NOMO-1 treated with dmso at 0.1 percent for 144 hours (cell line): ENCODE measurements around the gene ACER1.
"Not testable (repeated sequence)": the region's sequence is repeated elsewhere in the genome, so short reads cannot be mapped to it uniquely, and the experiment has no call there.

Source experiments
- DNase-seq: peaks from one replicate; lab custom pipeline; 2025; ENCODE audit not compliant: unreplicated experiment; lab: John Stamatoyannopoulos, UW

Gene ACER1

DNA sequence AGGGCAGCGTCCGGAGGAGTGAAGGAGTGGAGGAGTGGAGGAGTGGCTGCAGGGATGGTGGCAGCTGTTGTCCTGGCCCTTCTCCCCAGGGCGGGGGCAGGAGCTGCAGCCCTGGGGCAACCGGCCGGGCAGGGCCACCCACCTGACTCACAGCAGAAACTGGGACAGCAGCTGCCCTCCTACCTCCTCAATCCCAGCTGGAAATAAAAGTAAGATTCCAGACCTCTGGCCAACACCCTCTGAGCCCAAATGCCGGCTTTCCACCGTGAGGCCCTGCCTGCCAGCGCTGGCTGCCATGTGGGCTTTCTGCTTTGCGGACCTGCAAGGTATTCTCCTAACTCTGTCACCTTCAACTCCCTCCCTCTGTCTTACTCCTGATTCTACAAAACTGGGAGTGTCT lies 24.6 kb upstream of the ACER1 start:
- no peak for DNase-seq

DNA sequence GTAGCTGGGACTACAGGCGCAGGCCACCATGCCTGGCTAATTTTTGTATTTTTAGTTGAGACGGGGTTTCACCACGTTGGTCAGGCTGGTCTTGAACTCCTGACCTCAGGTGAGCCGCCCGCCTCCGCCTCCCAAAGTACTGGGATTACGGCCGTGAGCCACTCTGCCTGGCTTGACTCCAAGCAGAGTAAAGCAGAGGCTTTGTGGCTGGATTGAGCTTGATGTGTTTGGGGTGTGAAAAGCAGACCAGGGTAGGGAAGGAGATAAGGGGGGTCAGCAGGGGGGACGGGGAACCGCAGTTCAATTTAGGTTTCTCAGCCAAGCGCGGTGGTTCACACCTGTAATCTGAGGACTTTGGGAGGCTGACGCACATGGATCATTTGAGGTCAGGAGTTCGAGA lies 23.8 kb upstream of the ACER1 start:
- DNase-seq = no peak

DNA sequence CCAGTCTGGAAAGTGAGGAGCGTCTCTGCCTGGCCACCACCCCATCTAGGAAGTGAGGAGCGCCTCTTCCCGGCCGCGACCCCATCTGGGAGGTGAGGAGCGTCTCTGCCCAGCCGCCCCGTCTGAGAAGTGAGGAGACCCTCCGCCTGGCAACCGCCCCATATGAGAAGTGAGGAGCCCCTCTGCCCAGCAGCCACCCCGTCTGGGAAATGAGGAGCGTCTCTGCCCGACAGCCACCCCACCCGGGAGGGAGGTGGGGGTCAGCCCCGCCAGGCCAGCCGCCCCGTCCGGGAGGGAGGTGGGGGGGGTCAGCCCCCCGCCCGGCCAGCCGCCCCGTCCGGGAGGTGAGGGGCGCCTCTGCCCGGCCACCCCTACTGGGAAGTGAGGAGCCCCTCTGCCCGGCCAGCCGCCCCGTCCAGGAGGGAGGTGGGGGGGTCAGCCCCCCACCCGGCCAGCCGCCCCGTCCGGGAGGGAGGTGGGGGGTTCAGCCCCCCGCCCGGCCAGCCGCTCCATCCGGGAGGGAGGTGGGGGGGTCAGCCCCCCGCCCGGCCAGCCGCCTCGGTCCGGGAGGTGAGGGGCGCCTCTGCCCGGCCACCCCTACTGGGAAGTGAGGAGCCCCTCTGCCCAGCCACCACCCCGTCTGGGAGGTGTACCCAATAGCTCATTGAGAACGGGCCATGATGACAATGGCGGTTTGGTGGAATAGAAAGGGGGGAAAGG lies 22.1 kb upstream of the ACER1 start:
- DNase-seq = not testable (repeated sequence)

DNA sequence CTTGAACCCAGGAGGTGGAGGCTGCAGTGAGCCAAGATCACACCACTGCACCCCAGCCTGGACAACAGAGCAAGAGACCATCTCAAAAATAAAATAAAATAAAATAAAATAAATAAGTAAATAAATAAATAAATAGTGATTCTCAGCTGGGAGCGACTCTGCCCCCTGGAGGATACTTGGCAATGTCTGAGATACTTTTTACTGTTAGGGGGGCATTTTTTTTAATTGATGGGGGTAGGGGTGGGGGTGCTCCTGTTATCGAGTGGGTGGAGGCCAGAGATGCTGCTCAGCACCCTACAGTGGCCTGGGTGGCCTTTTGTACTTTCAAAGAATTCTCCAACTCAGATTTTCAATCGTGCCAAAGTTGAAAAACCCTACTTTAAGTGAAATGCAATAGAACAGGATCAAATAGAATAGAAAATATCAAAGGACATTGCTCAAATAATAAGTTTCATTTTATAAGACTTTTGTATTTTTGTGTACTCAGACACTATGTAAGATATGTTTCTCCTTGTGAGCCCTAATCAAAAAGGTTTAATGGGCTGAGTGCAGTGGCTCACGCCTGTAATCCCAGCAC lies 20.8 kb upstream of the ACER1 start:
- no peak for DNase-seq

DNA sequence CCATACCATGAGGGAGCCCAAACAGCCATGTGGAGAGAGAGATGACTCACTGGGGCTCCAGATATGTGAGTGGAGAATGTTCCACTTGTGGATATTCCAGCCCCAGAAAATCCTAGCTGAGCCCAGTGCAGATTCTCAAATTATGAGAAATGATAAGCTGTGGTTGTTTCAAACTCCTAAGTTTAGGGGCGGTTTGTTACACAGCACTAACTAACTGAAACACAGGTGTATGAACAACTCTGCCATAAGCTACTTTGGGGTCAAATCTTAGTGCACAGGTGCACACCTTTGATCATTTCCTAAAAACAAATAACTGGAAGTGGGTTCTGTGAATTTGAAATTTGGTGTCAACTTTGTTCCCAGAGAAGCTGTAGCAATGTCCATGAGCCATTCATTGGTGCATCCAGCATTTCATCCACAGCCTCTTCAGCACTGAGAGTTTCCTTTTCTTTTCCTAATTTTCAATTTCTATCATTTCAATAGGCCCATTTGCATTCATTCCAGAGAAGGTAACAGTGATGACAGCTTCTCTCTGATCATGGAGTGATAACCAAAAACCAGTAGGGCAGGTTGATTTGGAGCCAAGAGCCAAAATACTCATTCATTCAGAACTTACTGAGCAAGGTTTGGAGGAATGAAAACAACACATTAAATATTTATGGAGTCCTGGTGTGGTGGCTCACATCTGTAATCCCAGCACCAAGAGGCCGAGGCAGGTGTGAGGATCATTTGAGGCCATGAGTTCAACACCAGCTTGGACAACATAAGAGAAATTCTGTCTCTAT lies 19.2 kb upstream of the ACER1 start:
- DNase-seq = no peak

DNA sequence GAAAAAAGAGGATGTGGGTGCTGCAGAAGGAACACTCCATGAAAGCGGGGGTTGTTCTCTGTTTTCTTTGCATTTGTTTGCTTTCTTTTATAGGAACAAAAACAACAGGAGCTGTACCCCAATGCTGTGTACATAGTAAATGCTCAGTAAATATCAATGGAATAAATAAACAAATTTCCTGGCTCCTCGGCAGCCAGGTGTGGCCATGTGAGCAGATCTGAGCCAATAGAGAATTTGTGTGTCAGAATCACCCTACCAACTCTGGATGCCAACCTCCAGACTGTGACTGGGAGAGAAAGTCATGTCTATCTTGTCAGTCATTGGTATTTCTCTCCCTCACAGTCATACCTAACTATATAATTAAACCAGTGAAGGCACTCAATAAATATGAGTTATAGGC lies 17.3 kb upstream of the ACER1 start:
- no peak for DNase-seq

DNA sequence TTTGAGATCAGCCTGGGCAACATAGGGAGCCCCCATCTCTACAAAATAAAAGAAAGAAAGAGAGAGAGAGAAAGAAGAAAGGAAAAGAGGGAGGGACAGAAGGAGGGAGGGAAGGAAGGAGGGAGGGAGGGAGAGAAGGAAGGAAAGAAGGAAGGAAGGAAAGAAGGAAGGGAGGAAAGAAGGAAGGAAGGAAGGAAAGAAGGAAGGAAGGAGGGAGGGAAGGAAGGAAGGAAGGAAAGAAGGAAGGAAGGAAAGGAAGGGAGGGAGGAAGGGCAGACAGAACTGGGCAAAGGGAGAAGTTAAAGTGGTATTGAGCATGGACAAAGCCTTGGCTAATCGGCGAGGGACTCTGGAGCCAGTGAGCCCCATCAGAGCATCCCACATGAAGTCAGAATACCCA lies 15.9 kb upstream of the ACER1 start:
- not testable (repeated sequence) for DNase-seq

DNA sequence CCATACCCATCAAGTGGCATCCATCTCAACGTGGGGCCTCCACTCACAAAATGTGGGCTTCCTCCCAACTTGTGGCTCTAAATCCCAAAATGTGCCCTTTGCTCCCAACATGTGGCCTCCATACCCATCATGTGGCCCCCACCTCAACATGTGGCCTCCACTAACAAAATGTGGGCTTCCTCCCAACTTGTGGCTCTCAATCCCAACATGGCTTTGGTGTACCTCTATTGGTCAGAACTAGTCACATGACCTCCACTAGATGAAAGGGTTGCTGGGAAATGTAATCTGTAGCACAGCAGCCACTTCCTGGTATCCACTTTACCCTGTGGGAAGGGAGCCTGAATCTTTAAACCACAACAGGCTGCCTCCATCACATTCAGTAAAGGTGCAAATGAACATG lies 10.1 kb upstream of the ACER1 start:
- no peak for DNase-seq

DNA sequence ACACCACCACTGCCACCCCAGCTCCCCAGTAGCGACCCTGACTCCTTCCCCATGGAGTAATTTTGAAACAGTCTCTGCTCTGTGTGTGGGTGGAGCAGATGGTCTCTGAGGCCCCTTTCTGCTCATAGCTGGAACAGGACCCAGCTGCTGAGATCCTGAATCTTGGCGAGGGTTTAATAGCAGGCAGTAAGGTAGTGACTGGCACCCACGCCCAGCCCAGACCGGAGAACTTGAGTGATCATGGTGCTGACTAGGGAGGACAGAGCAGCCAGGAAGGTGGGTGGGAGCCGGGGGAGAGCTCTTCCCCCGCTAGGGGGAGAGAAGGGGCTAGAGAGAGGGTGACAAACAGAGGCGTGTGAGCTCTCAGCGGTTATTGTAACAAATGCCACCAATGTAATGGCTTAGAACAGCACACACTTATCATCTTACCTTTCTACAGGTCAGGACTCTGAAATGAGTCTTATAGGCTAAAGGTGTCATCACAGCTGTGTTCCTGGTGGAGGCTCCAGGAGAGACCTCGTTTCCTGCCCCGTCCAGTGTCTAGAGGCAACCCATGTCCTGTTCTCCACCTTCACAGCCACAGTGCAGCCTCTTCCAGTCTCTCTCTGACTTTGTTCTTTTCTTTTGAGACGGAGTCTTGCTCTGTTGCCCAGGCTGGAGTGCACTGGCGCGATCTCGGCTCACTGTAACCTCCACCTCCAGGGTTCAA lies 7.2 kb upstream of the ACER1 start:
- no peak for DNase-seq

DNA sequence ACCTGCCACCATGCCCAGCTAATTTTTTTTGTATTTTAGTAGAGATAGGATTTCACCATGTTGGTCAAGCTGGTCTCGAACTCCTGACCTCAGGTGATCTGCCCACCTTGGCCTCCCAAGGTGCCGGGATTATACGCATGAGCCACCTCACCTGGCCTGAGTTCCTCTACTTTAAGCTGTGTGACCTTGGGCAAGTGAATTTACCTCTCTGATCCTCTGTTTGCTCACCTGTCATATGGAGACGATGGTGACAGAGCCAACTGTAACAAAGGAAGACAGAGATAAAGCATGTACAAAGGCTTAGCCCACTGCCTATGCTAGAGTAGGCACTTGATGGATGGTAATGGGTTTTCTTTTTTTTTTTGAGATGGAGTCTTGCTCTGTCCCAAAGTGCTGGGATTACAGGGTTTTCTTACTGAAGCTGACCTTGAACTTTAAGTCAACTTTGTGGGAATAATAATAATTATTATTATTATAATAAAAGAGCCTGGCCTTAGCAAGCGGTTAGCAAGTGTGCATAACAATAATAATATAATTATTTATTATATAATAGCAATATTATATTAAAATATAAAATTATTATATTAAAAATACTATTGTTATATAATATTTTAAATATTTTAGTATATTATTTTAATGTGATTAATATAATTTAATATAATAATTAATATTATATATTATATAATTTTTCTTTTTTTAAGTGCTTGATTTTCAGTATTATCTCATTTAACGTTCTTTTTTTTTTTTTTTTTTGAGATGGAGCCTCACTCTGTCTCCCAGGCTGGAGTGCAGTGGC lies 1.3 kb upstream of the ACER1 start:
- DNase-seq = no peak

DNA sequence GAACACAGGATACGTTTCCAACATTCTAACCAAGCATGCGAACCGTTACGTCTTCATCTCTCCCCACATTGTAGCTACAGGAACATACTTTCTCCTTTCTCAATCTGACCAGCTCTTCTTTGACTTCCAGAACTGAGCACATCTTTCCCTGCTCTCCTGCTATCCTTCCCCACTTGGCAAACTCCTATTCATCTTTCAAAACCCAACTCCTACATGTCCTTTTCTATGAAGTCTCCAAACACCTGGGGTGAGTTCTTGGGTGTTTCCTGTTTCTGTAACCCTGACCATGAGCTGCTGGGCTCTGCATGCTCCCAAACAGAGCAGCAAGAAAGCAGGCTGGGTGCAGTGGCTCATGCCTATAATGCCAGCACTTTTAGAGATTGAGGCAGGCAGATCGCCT lies 6.6 kb downstream of the ACER1 start:
- DNase-seq = no peak

DNA sequence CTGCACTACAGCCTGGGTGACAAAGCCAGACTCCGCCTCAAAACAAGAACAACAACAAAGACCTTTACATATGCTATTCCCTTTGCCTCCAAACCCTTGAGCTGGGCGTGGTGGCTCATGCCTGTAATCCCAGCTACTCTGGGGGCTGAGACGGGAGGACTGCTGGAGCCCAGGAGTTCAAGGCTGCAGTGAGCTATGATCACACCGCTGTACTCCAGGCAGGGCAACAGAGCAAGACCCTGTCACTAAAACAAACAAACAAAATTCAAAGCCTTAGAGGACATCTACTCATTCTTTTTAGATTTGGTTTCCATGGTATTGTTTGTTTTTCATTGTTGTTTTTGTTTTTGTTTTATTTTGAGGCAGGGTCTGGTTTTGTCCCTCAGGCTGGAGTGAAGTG lies 7.8 kb downstream of the ACER1 start:
- DNase-seq = no peak

DNA sequence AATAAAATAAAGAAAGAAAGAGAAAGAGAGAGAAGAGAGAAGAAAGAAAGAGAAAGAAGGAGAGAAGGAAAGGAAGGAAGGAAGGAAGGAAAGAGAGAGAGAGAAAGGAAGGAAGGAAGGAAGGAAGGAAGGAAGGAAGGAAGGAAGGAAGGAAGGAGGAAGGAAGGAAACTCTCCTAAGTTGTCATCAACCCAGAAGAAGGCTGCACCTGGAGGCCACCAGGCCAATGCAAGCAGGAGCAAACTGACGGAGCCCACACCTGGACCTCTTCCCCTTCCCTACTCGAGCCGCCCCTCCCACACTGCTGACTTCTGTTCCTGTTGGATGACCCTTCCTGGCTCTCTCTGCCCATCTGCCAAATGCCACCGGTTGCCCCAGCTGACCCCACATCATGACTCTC lies 8.7 kb downstream of the ACER1 start:
- DNase-seq = no peak

DNA sequence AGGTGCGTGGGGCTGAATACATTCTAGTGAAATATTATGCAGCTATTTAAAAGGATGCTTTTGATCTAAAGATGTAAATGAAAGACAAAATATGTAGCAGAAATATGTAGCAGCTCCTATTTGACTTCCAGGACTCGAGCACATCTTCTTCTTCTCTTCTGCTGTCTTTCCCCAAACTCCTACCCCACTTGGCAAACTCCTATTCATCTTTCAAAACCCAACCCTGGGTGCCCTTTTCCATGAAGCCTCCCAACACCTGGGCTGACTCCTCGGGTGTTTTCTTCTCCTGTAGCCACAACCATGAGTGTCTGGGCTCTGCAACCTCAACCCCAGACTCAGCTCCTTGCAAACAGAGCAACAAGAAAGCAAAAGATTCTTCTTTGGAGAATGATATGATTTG lies 11.1 kb downstream of the ACER1 start:
- DNase-seq = no peak

DNA sequence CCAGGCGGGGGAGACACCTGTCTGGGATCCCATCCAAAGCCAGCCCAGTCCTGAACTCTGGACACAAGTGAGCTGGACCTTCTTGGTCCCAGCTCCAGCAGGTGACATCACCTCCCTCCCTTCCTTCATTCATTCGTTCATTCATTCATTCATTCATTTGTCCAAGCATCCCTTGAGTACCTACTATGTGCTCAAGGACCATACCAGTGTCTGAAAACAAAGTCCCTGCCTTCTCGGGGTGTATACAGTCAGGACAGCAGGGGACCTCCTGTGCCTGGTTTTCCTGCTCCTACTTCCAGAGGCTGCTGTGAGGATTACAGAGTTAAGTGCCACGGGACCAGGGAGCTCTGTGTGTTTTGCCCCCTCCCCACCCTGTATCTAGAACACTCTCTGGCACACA lies 14.0 kb downstream of the ACER1 start:
- DNase-seq = no peak

DNA sequence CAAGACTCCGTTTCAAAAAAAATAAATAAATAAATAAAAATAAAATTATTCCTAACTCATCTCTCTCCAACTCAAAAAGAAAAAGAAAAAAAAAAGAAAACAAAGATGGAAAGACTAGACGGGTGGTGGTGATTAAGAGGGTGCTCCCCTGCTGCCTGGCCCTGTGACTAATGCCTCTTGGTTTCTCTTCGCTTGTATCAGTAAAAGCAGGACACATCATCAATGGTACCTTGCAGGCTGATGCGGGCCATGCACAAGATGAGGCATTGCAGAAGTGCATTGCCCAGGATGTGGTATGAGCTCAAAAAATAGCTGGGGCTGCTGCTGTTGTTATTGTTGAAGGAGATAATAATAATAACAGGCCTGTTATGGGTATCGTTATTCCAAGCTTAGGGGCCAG lies 14.6 kb downstream of the ACER1 start:
- no peak for DNase-seq

DNA sequence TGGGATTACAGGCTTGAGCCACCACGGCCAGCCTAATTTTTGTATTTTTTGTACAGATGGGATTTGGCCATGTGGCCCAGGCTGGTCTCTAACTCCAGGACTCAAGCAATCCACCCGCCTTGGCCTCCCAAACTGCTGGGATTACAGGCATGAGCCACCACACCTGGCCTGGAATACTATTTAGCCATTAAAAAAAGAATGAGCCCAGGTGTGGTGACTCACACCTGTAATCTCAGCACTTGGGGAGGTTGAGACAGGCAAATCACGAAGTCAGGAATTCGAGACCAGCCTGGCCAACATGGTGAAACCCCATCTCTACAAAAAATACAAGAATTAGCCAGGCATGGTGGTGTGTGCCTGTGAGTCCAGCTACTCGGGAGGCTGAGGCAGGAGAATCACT lies 17.8 kb downstream of the ACER1 start:
- not testable (repeated sequence) for DNase-seq

DNA sequence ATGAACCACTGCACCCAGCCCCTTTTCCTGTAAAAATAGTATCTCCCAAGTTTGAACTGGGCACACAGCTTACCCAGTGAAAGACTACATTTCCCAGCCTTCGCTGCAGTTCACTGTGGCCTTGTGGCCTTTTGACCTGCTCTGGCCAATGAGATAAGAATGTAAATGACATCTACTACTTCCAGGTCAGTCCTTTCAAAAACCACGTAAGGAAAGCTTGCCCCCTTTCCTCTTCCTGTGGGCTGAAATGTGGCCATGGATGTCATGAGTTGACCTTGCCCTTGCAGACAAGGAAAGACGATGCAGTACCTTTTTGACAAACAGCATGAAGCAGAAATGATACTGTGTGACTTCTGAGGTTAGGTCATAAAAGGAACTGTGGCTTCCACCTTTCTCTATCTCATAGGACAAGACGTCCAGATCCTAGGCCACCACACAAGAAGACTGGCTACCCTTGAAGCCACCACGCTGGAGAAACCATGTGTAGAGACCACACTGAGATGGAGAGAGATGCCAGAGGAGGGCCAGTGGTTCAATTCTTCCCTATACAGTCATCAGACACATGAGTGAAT lies 19.9 kb downstream of the ACER1 start:
- no peak for DNase-seq

DNA sequence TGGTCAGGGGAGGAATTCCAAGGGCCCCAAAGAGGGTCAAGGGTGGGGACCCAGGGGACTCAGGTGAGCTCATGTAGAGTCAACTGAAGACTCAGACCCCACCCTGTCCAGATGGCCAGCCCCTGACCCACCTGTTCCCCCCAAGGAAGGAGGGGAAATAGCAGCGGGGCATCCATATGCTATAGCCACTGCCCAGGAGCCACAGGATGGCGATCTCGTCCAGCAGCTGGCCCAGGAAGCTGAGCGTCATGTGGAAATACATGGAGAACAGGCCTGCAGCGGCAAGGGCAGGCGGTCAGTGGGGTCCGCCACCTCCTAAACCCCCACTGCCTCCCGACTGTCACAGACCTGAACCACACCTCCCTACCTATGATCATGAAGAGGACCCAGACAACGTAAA lies 21.4 kb downstream of the ACER1 start:
- no peak for DNase-seq

DNA sequence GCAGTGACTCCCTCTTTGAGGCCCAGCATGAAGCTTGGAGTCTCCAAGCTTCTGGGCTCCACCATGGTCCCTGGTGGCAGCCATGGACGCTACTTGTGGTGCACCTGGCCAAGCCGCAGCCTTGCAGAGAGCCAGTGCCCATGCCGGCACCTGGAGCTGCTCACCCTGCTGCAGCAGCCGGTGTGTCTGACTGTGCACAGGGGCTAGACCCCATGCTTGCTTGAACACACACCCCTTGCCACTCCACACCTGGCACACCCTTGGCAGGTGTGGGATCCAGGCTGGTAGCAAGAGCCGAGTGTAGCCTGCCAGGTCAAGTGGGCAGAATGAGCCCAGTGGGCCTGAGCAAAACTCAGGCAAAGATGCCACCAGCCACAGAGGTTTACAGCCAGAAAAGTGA lies 35.0 kb downstream of the ACER1 start:
- no peak for DNase-seq

DNA sequence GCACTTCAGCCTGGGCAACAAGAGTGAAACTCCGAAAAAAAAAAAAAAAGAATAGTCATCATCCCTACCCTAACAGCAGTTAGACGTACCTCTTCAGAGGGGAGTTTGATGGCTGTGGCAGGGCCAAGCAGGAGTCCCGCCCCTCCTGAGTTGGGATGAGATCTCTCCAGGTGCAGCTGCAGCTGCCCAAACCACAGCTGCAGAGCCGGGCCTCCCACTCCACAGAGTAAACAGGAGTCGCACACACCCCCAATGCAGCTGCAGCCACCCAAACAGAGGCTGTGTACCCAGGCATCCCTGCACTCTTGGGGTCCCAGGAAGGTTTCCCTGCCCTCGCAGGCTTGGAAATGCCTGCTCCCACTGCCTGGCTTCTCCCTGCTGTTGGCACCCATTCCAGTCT lies 36.2 kb downstream of the ACER1 start:
- DNase-seq = no peak
